Common myeloid progenitor, CD34-positive (primary cell): Measurements from ENCODE around the gene BHLHE40.

ENCODE experiments used
- CTCF ChIA-PET: fragments of 350-600 bp; sonication (Branson Sonifier 250); formaldehyde crosslinking; loops from one replicate; lab custom pipeline; 2021; ENCODE audit warnings: antibody characterized with exemption; lab: Charles Lee
- POLR2A ChIA-PET: fragments of 350-600 bp; sonication (Branson Sonifier 250); formaldehyde crosslinking; loops from one replicate; lab custom pipeline; 2021; ENCODE audit warnings: antibody characterized with exemption; lab: Charles Lee
- DNase-seq, 3 donors: peaks; one replicate each; pipeline versions ENCODE4 v3.0.0 to v3.0.0-alpha.2; 2013
- H3K27ac ChIP-seq, 2 experiments: 1 replicate in 1 of 2; 2 replicates in 1 of 2; pipeline ENCODE4 v1.7.0; 2013; ENCODE audit warnings: inconsistent platforms in 2 of 2, low read length in 2 of 2, mild to moderate bottlenecking in 2 of 2, low read depth in 1 of 2, moderate library complexity in 1 of 2; ENCODE audit not compliant: severe bottlenecking in 2 of 2, insufficient read depth in 1 of 2, poor library complexity in 1 of 2
- H3K27me3 ChIP-seq, 5 experiments: replicated peaks in 2 of 5; 1 replicate in 3 of 5; 2 replicates in 2 of 5; pipeline versions ENCODE4 v1.6.1 to v1.7.0; 2013; ENCODE audit warnings: low read length in 4 of 5, mild to moderate bottlenecking in 2 of 5, moderate library complexity in 2 of 5, inconsistent platforms in 1 of 5; ENCODE audit not compliant: insufficient read depth in 5 of 5, control insufficient read depth in 4 of 5
- H3K36me3 ChIP-seq, 4 experiments: 1 replicate in 2 of 4; 2 replicates in 2 of 4; pipeline versions ENCODE4 v1.6.1 to v1.7.0; 2013; ENCODE audit warnings: low read length in 3 of 4, control low read depth in 1 of 4, mild to moderate bottlenecking in 1 of 4; ENCODE audit not compliant: control insufficient read depth in 4 of 4, insufficient read depth in 4 of 4
- H3K4me1 ChIP-seq, 4 experiments: 1 replicate in 3 of 4; 2 replicates in 1 of 4; pipeline versions ENCODE4 v1.6.1 to v1.7.1; 2013; ENCODE audit warnings: low read length in 3 of 4, mild to moderate bottlenecking in 3 of 4, control low read depth in 1 of 4, inconsistent platforms in 1 of 4, moderate library complexity in 1 of 4; ENCODE audit not compliant: control insufficient read depth in 4 of 4, insufficient read depth in 4 of 4; ENCODE audit errors: control extremely low read depth in 1 of 4
- H3K4me3 ChIP-seq, 7 experiments: 1 replicate in 4 of 7; 2 replicates in 3 of 7; pipeline versions ENCODE4 v1.5.1 to v1.7.0; 2013; ENCODE audit warnings: mild to moderate bottlenecking in 7 of 7, low read length in 6 of 7, moderate library complexity in 6 of 7, inconsistent platforms in 2 of 7, low read depth in 2 of 7, control low read depth in 1 of 7; ENCODE audit not compliant: insufficient read depth in 4 of 7, control insufficient read depth in 1 of 7; ENCODE audit errors: extremely low read depth in 1 of 7
- H3K9me3 ChIP-seq, 5 experiments: 1 replicate in 4 of 5; 2 replicates in 1 of 5; pipeline versions ENCODE4 v1.6.1 to v1.7.1; 2013; ENCODE audit warnings: low read length in 4 of 5, mild to moderate bottlenecking in 2 of 5, inconsistent platforms in 1 of 5, low read depth in 1 of 5, moderate library complexity in 1 of 5; ENCODE audit not compliant: control insufficient read depth in 4 of 5, insufficient read depth in 2 of 5; ENCODE audit errors: control extremely low read depth in 1 of 5
- WGBS: methylation state at CpG from one replicate; pipeline ENCODE4 v1.1.5; 2013; ENCODE audit not compliant: insufficient coverage; 5-methylcytosine and 5-hydroxymethylcytosine counted together

BHLHE40 gene

DNA sequence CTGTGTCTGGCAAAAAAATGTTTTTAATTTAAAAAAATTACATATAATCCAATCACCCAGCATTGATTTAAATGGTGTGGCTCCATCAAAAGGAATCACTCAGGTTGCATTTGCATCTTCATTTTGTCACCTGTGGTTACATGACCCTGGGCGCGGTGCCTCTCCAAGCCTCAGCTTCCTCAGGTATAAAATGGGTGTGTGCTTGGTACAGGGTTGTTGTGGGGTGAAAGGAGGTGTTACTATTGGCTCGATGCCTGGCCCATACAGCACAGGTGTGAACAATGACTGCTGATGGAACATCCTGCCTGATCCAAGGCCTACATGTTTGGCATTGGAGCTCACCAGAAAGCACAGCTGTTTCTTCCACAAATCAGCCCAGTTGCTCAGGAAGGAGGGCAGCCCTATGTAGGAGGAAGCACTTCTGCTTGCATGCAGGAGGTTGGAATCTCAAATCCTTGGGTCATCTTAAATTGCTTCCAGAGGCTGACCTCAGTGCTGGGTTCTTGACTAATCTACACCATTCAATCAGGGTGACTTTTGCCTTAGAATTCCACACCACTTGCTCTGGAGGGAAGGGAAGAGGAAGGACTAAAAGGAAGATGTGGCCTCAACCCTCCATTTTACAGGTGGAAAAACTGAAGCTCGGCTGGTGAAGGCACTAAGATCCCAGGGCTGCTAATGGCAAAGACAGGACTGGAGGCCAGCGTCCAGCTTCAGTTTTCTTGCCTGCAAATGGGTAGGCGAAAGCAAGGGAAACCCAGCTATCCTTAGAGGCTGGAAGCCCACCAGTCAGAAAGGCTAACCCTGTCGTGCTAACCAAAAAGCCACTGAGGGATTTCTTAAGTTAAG lies 31.7 kb downstream of the BHLHE40 start:
- no peaks in the 10 kb centered on the region for H3K36me3 ChIP-seq
- CTCF ChIA-PET = interaction anchor here (0.7 to 3.9 kb wide), 14 partner anchors 10 to 290 kb away, joined by 3 to 39 read pairs (median 4); no protein-coding TSS in a partner anchor
- no peaks in the 10 kb centered on the region for H3K27me3 ChIP-seq
- no peaks in the 10 kb centered on the region for H3K9me3 ChIP-seq
- peaks cover 33 to 94% (median 90%) of the 10 kb centered on the region in 4 experiments for H3K4me1 ChIP-seq
- DNase-seq = no peak
- POLR2A ChIA-PET = interaction anchor here (0.6 to 4.2 kb wide), 8 partner anchors 8 to 38 kb away, joined by 3 to 57 read pairs (median 9); partner anchors contain the start of gene BHLHE40
- 49% methylated on average over 7 of the region's 7 CpGs for WGBS
- H3K27ac ChIP-seq = peak overlapping the region; percentile 12 to 78
- H3K4me3 ChIP-seq = peak overlapping the region in 4 of 7 experiments; percentile 1 to 47 (median 27)

DNA sequence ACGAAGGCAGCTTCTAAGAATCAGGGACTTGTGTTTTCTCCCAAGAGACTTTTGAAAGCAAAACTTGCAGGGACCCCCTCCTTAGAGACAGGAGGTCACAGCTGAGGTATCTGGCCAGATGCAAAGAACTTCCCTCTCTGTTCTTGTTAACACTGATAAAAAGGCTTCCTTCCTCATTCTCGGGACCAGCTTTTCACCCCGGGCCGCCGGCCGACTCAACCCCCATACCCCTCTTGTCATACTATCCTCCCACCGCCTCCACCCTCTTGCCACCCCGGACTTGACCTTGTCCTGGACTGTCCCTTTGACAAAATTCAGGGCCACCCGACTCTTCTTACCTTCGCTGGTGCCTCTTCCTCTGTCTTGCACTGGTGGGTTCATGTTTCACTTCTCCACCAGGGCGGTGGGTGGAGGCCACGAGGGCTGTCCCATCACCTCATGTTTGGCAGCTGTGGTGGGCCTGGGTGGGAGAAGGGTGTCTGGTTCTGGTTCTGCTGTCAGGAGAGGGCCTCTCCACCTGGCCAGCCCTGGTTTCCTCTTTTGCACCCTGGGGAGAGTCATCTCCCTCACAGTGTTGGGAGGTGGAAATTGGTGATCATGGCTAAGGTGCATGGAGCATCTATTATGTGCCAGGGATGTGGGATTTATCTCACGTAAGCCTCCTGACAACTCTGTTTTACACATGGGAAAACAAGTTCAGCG lies 32.5 kb downstream of the BHLHE40 start:
- peak; percentile 79 to 95 (median 93) for DNase-seq

GRCh38 chr3:5012367-5012766 lies 33.1 kb downstream of the BHLHE40 start:
- Histone ChIP-seq H3K36me3 (no peaks in the 10 kb centered on the region), H3K9me3 (no peaks in the 10 kb centered on the region), H3K4me3 (no peak overlapping the region), H3K4me1 (peaks cover 43 to 94% (median 90%) of the 10 kb centered on the region in 4 experiments), H3K27me3 (no peaks in the 10 kb centered on the region), H3K27ac (peak overlapping the region in 1 of 2 experiments; percentile 78)
- 0% methylated on average over 1 of the region's 2 CpGs for WGBS
- CTCF ChIA-PET = interaction anchor here (0.6 to 3.9 kb wide), 10 partner anchors 11 to 291 kb away, joined by 3 to 39 read pairs (median 6); no protein-coding TSS in a partner anchor
- POLR2A ChIA-PET = interaction anchor here (2.2 to 4.2 kb wide), 4 partner anchors 10 to 34 kb away, joined by 13 to 57 read pairs (median 24); partner anchors contain the start of gene BHLHE40
- DNase-seq = peak in 2 of 3 donors; percentile 69 to 73

More for the DNA sequence above, 32.5 kb downstream of the BHLHE40 start:
- Histone ChIP-seq H3K4me1 (peaks cover 38 to 96% (median 90%) of the 10 kb centered on the region in 4 experiments), H3K4me3 (peak overlapping the region in 3 of 7 experiments; percentile 21 to 47 (median 33)), H3K27me3 (no peaks in the 10 kb centered on the region), H3K9me3 (no peaks in the 10 kb centered on the region), H3K27ac (peak overlapping the region; percentile 12 to 78), H3K36me3 (no peaks in the 10 kb centered on the region)
- POLR2A ChIA-PET = interaction anchor here (0.6 to 4.2 kb wide), 8 partner anchors 9 to 39 kb away, joined by 3 to 57 read pairs (median 9); partner anchors contain the start of gene BHLHE40
- WGBS = 3% methylated on average over 12 of the region's 14 CpGs
- CTCF ChIA-PET = interaction anchor here (0.6 to 3.9 kb wide), 17 partner anchors 9 to 291 kb away, joined by 3 to 39 read pairs (median 4); no protein-coding TSS in a partner anchor

DNA sequence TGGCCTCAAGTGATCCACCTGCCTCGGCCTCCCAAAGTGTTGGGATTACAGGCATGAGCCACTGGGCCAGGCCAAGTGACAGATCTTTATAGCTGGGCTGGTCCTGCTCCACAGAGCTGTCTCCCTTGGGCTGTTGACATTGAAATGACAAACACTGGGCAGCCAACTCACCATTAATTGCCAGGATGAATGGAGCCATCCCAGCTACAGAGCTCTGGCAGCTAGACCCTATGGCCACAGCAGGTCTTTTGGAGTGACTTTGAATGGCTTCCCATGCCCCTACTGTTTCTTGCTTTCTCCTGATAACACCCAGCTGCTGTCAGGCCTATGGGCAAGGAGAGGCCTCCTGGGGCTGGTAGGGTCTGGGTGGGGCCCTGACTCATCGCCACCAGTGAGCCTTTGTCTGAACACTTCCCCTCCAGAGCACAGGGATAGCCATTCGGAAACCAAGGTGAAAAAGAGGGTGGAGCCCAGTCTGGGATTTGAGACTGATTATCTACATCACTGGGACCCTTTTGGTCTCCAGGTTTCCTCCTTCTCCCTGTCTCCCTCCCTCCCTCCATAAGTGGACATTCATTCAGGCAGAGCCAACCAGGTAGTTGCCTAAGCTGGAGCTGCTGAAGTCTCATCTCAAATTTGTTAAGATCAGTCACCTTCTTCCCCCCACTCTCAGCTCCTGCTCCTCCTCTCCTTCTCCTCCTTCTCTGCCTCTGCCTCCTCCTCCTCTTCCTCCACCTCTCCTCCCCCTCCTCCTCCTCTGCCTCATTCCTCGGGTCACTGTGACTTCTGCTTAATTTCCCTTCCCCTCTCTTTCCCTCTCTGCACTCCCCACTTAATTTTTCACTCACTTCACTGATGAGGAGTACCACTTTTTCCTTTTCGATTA lies 34.0 kb downstream of the BHLHE40 start:
- Histone ChIP-seq H3K27ac (peak overlapping the region in 1 of 2 experiments; percentile 0), H3K4me1 (peaks cover 43 to 94% (median 89%) of the 10 kb centered on the region in 4 experiments), H3K4me3 (peak overlapping the region in 1 of 7 experiments; percentile 23), H3K36me3 (no peaks in the 10 kb centered on the region), H3K9me3 (no peaks in the 10 kb centered on the region), H3K27me3 (no peaks in the 10 kb centered on the region)
- CTCF ChIA-PET = interaction anchor here (0.5 to 3.9 kb wide), 6 partner anchors 12 to 284 kb away, joined by 3 to 39 read pairs (median 4); no protein-coding TSS in a partner anchor
- WGBS = 55% methylated on average over 4 of the region's 5 CpGs
- POLR2A ChIA-PET = interaction anchor here (0.5 to 4.2 kb wide), 5 partner anchors 11 to 34 kb away, joined by 5 to 57 read pairs (median 18); partner anchors contain the start of gene BHLHE40
- DNase-seq = peak in 2 of 3 donors; percentile 72 to 83

DNA sequence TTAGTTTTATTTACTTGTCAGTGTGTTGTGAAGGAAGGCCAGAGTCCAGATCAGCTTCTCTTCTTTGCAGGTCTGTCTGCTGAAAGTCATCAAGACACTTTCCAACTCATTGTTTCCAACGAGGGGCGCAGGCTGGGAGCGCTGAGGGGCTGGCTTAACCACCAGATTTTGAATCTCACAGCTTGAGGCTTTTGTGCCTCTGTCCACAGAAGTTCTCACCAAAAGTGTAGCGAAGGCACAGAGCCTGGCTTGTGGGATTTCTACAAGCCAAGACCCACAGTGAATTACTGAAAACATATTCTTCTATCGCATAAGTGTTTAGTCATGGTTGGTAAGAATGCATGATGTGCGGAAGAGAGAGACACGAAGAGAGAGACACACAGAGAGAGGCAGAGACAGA lies 35.2 kb downstream of the BHLHE40 start:
- ChIA-PET POLR2A (interaction anchor here (4.2 kb wide), 1 partner anchor 36 kb away, joined by 57 read pairs; the partner anchor contains the start of gene BHLHE40), CTCF (interaction anchor here (1.2 kb wide), 1 partner anchor 28 kb away, joined by 4 read pairs; no protein-coding TSS in a partner anchor)
- no peak overlapping the region for H3K4me3 ChIP-seq
- WGBS = 88% methylated on average over 5 of the region's 7 CpGs
- no peak for DNase-seq
- no peaks in the 10 kb centered on the region for H3K36me3 ChIP-seq
- H3K27me3 ChIP-seq = no peaks in the 10 kb centered on the region
- no peak overlapping the region for H3K27ac ChIP-seq
- H3K9me3 ChIP-seq = no peaks in the 10 kb centered on the region
- peaks cover 43 to 95% (median 85%) of the 10 kb centered on the region in 4 experiments for H3K4me1 ChIP-seq

DNA sequence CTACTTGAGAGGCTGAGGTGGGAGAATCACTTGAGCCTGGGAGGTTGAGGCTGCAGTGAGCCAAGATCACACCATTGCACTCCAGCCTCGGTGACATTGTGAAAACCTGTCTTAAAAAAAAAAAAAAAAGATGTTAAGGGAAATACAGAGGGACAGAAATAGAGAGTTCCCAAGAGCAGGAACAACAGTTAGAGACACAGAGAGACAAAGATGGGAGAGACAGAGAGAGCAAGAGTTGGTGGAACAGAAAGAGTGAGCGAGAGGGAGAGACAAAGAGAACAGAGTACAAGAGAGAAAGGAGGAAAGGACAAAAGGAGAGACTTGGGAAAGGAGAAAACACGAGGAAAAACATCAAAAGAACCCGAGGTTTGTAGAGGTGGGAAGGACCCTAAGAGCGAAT lies 35.8 kb downstream of the BHLHE40 start:
- POLR2A ChIA-PET = interaction anchor here (4.1 kb wide), 1 partner anchor 37 kb away, joined by 23 read pairs; the partner anchor contains the start of gene BHLHE40

More for the DNA sequence above, 35.8 kb downstream of the BHLHE40 start:
- Histone ChIP-seq H3K27ac (no peak overlapping the region), H3K4me1 (peaks cover 42 to 95% (median 84%) of the 10 kb centered on the region in 4 experiments), H3K36me3 (no peaks in the 10 kb centered on the region), H3K27me3 (no peaks in the 10 kb centered on the region), H3K4me3 (no peak overlapping the region), H3K9me3 (no peaks in the 10 kb centered on the region)
- CTCF ChIA-PET = no interaction called here
- WGBS = 92% methylated on average over 4 of the region's 5 CpGs
- DNase-seq = no peak
